Breast epithelium (tissue), 4 donors: ENCODE measurements around the gene SIRPG. TPM values are rescaled to one million over a fixed set of nuclear protein-coding genes. Genes with fewer than 3 reads are reported as not detected.

Source experiments
- DNase-seq, 2 donors: peaks; one replicate each; pipeline ENCODE4 v3.0.0-alpha.2; 2019; ENCODE audit warnings: low spot score in 2 of 2
- H3K27ac ChIP-seq, 2 donors: fragments of 200-600 bp; sonication (generic) in 1 of 2; one replicate each; pipeline ENCODE4 v1.5.1; 2016 to 2019; ENCODE audit warnings: mild to moderate bottlenecking in 1 of 2
- H3K27me3 ChIP-seq, 2 donors: fragments of 200-600 bp; sonication (generic) in 1 of 2; one replicate each; pipeline versions ENCODE4 v1.5.1 to v1.6.0; 2017 to 2019; ENCODE audit warnings: control low read depth in 1 of 2, mild to moderate bottlenecking in 1 of 2
- H3K36me3 ChIP-seq: fragments of 200-600 bp; one replicate; pipeline ENCODE4 v1.5.1; 2019
- H3K4me1 ChIP-seq, 2 donors: fragments of 200-600 bp; sonication (generic); one replicate each; pipeline ENCODE4 v1.5.1; 2016 to 2019; ENCODE audit warnings: control low read depth in 1 of 2
- H3K4me3 ChIP-seq, 3 donors: fragments of 200-600 bp; sonication (generic); 1 replicate in 2 of 3; 2 replicates in 1 of 3; pipeline ENCODE4 v1.5.1; 2016 to 2019; ENCODE audit warnings: mild to moderate bottlenecking in 3 of 3, moderate library complexity in 2 of 3
- H3K9me3 ChIP-seq, 2 donors: fragments of 200-600 bp; sonication (generic) in 1 of 2; one replicate each; pipeline ENCODE4 v1.5.1; 2016 to 2019; ENCODE audit warnings: control low read depth in 1 of 2
- POLR2A ChIP-seq: fragments of 450-650 bp; IDR thresholded peaks from one replicate; pipeline ENCODE4 v1.6.1; 2016; ENCODE audit warnings: antibody characterized with exemption, mild to moderate bottlenecking, moderate library complexity
- POLR2AphosphoS5 ChIP-seq, 3 donors: sonication (generic); formaldehyde crosslinking; IDR thresholded peaks; one replicate each; pipeline ENCODE4 v1.6.1; 2017; ENCODE audit warnings: antibody characterized with exemption in 3 of 3
- intact Hi-C: fragments of 100-400 bp; cut with DNase I; formaldehyde crosslinking; loops from one replicate; pipeline ENCODE4 v1.15.1; 2023; ENCODE audit warnings: low total_unique reads
- total RNA-seq, 3 donors: library from RNA; depleted of rRNA; stranded (reverse); fragments of >200 nt; gene quantifications; one replicate each; pipeline ENCODE4 v1.1.0, GENCODE V29; 2016
- TF ChIP-seq, protein P1 (sequence below), 3 donors: fragments of 450-650 bp; IDR thresholded peaks; one replicate each; pipeline ENCODE4 v1.5.1; 2016 to 2017; ENCODE audit warnings: antibody characterized with exemption in 3 of 3, mild to moderate bottlenecking in 3 of 3, moderate library complexity in 3 of 3

The SIRPG gene
- total RNA-seq, 3 donors from 2014 or later = not detected

DNA sequence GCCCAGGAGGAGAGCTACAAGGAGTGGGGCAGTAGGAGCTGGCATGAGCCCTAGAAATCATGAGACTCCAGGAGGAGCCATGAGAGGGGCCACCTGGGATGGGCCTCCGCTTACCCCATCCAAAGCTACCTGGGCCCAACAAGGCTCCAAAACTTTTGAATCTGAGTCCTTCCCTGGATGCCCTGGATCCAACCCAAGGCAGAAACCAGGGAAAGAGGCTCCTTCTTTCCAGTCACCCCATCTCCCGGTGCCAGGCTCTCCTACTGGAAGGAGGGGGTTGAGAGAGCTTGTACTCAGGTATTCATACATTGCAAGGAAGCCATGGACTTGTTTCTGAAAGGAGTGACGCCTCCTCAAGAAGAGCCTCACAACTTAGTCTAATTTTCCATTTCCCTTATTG, 7.8 kb upstream of the SIRPG start:
- H3K36me3 ChIP-seq = no peaks in the 10 kb centered on the region
- no peaks in the 10 kb centered on the region for H3K27me3 ChIP-seq
- no peaks in the 10 kb centered on the region for H3K9me3 ChIP-seq
- intact Hi-C loops = no loop called here
- TF ChIP-seq, protein P1, sequence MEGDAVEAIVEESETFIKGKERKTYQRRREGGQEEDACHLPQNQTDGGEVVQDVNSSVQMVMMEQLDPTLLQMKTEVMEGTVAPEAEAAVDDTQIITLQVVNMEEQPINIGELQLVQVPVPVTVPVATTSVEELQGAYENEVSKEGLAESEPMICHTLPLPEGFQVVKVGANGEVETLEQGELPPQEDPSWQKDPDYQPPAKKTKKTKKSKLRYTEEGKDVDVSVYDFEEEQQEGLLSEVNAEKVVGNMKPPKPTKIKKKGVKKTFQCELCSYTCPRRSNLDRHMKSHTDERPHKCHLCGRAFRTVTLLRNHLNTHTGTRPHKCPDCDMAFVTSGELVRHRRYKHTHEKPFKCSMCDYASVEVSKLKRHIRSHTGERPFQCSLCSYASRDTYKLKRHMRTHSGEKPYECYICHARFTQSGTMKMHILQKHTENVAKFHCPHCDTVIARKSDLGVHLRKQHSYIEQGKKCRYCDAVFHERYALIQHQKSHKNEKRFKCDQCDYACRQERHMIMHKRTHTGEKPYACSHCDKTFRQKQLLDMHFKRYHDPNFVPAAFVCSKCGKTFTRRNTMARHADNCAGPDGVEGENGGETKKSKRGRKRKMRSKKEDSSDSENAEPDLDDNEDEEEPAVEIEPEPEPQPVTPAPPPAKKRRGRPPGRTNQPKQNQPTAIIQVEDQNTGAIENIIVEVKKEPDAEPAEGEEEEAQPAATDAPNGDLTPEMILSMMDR (IDR thresholded peaks at IDR 0.05) = no peak
- no peak for TF ChIP-seq POLR2AphosphoS5 (IDR thresholded peaks at IDR 0.05)
- TF ChIP-seq POLR2A = no peak
- H3K4me3 ChIP-seq = no peak overlapping the region
- no peaks in the 10 kb centered on the region for H3K4me1 ChIP-seq
- H3K27ac ChIP-seq = no peak overlapping the region
- DNase-seq = no peak

DNA sequence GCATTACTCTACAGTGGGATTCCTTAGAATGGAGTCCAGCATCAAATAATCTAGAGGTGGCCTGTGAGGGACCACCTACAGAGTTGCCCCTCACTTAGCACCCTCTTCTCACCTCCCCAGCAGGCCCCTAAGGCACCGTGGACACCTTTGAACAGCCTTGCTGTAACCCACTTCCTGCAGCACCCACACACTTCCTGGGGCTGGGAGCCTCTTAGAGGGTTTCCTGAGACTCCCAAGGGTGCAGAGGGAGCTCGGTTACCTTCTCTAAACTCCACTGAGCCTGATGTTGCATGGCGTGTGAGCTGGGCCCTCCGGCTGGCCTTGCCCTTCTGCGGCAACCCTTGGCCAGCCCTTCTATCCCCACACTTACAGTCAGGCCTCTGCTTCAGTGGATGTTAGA, 7.3 kb upstream of the SIRPG start:
- intact Hi-C loops = no loop called here
- Histone ChIP-seq H3K27ac (no peak overlapping the region), H3K36me3 (no peaks in the 10 kb centered on the region)

DNA sequence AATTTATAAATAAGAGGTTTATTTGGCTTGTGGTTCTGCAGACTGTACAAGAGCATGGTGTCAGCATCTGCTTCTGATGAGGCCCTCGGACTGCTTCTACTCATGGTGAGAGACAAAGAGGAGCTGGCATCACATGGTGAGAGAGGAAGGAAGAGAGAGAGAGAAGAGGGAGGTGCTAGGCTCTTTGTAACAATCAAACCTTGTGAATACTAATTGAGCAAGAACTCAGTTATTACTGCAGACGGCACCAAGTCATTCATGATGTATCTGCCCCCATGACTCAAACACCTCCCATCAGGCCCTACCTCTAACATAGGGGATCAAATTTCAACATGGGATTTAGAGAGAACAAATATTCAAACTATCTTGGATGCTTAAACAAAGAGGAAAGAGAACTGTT, 6.3 kb upstream of the SIRPG start:
- TF ChIP-seq POLR2A (no peak), POLR2AphosphoS5 (IDR thresholded peaks at IDR 0.05) (no peak)
- TF ChIP-seq, protein P1 (IDR thresholded peaks at IDR 0.05) = no peak
- no peak overlapping the region for H3K27ac ChIP-seq
- DNase-seq = no peak
- H3K27me3 ChIP-seq = no peaks in the 10 kb centered on the region
- no peaks in the 10 kb centered on the region for H3K36me3 ChIP-seq
- H3K9me3 ChIP-seq = no peaks in the 10 kb centered on the region
- H3K4me1 ChIP-seq = no peaks in the 10 kb centered on the region
- intact Hi-C loops = no loop called here
- no peak overlapping the region for H3K4me3 ChIP-seq

More for the DNA sequence above, 7.3 kb upstream of the SIRPG start:
- Histone ChIP-seq H3K9me3 (no peaks in the 10 kb centered on the region), H3K27me3 (no peaks in the 10 kb centered on the region), H3K4me1 (no peaks in the 10 kb centered on the region), H3K4me3 (no peak overlapping the region)
- DNase-seq = no peak
- TF ChIP-seq POLR2A = no peak
- no peak for TF ChIP-seq POLR2AphosphoS5 (IDR thresholded peaks at IDR 0.05)
- TF ChIP-seq, protein P1 (IDR thresholded peaks at IDR 0.05) = no peak

DNA sequence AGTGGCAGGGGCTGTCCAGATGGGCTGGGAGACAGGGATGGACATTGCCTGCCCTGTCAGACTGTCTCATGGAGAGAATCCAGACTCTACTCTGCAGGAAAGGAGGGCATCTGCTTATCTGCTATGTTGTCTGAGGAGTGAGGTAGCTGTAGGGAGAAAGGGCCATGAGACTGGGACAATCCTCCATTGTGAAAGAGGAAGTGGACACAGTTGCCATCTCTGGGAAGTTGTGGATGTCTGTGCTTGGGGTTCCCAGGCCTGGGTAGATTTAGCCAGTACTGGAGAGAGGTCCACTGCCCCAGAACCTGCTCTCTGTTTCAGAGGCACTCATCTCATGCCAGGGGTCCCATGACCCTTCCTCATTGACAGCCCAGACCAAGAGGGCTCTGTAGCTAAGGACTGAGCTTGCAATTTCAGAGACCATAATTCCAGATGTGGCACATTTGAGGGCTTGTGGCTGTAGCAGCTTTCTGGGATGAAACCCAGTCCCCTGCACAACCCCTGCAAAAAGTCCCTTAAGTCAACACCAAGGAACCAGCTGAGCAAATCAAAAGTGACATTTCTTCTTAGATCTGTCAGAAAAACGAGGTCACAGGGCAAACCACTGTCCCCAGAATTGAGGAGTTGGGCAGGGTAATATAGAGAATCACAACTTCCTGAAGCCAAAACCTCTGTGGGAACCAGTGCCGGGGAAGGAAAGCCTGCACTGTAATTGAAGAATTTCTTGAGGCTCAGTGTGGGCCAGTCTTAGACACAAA, 4.1 kb upstream of the SIRPG start:
- Histone ChIP-seq H3K27me3 (peaks cover 0 to 10% of the 10 kb centered on the region in 2 donors), H3K4me1 (no peaks in the 10 kb centered on the region), H3K9me3 (no peaks in the 10 kb centered on the region), H3K4me3 (no peak overlapping the region), H3K36me3 (no peaks in the 10 kb centered on the region), H3K27ac (no peak overlapping the region)
- TF ChIP-seq POLR2A (no peak), POLR2AphosphoS5 (IDR thresholded peaks at IDR 0.05) (no peak)
- TF ChIP-seq, protein P1 (IDR thresholded peaks at IDR 0.05) = no peak
- intact Hi-C loops = no loop called here
- no peak for DNase-seq

DNA sequence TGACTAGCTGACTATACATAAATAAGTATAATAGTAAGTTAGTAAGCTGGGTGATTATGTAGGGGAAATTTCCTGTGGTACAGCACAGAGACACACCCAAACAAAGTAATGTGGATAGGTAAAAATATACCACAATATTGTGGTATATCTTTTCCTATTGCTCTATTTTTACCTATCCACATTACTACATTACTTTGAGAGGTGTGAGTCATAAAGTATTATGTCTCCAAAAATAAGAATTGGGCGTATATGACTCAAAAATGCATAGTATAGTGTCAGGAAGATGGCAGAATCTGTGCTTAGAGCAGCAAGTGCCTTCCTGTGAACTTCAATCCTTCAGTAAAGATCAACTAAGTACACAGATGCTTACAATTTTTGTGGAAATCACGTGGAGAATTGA, 2.7 kb upstream of the SIRPG start:
- Histone ChIP-seq H3K27me3 (peaks cover 0 to 10% of the 10 kb centered on the region in 2 donors), H3K9me3 (no peaks in the 10 kb centered on the region), H3K4me1 (no peaks in the 10 kb centered on the region), H3K36me3 (no peaks in the 10 kb centered on the region), H3K27ac (no peak overlapping the region), H3K4me3 (no peak overlapping the region)
- intact Hi-C loops = no loop called here
- no peak for TF ChIP-seq POLR2A
- TF ChIP-seq, protein P1 (IDR thresholded peaks at IDR 0.05) = no peak
- no peak for TF ChIP-seq POLR2AphosphoS5 (IDR thresholded peaks at IDR 0.05)
- no peak for DNase-seq
